ENCODE results near the gene KIRREL3.

KIRREL3 gene

GRCh38 chr11:127000981-127001380 lies 411 bp upstream of the KIRREL3 start:
- no peak overlapping the region for H3K9ac ChIP-seq (ENCODE audit: low read depth in 1 of 2, low read length in 2 of 2)
- H3K27ac ChIP-seq (ENCODE audit: low read depth in 2 of 2, low read length in 2 of 2): no peak overlapping the region
- peaks cover 4 to 5% of the 10 kb centered on the region in 2 donors for H3K4me1 ChIP-seq (ENCODE audit: control insufficient read depth in 2 of 2, insufficient read depth in 2 of 2, low read length in 2 of 2)
- H3K4me3 ChIP-seq (ENCODE audit: low read length in 2 of 2): peak overlapping the region in 1 of 2 donors; percentile 32
- no peaks in the 10 kb centered on the region for H3K9me3 ChIP-seq (ENCODE audit: control insufficient read depth in 2 of 2, low read length in 2 of 2)
- H3K27me3 ChIP-seq (ENCODE audit: control insufficient read depth in 2 of 2, insufficient read depth in 2 of 2, low read length in 2 of 2): peaks cover 42 to 70% of the 10 kb centered on the region in 2 donors
- no peaks in the 10 kb centered on the region for H3K36me3 ChIP-seq (ENCODE audit: control insufficient read depth in 2 of 2, insufficient read depth in 2 of 2, low read length in 2 of 2)

- no peak overlapping the region for H3K27ac ChIP-seq (ENCODE audit: low read depth in 2 of 2, low read length in 2 of 2)
Measured at GRCh38 chr11:126999366-126999765, 1.2 kb downstream of the KIRREL3 start.

GRCh38 chr11:126997641-126998040 lies 2.9 kb downstream of the KIRREL3 start:
- peaks cover 25 to 59% of the 10 kb centered on the region in 2 donors for H3K27me3 ChIP-seq (ENCODE audit: control insufficient read depth in 2 of 2, insufficient read depth in 2 of 2, low read length in 2 of 2)
- H3K27ac ChIP-seq (ENCODE audit: low read depth in 2 of 2, low read length in 2 of 2): no peak overlapping the region
- H3K9me3 ChIP-seq (ENCODE audit: control insufficient read depth in 2 of 2, low read length in 2 of 2): no peaks in the 10 kb centered on the region
- H3K36me3 ChIP-seq (ENCODE audit: control insufficient read depth in 2 of 2, insufficient read depth in 2 of 2, low read length in 2 of 2): no peaks in the 10 kb centered on the region
- peaks cover 0 to 4% of the 10 kb centered on the region in 2 donors for H3K4me1 ChIP-seq (ENCODE audit: control insufficient read depth in 2 of 2, insufficient read depth in 2 of 2, low read length in 2 of 2)
- no peak overlapping the region for H3K4me3 ChIP-seq (ENCODE audit: low read length in 2 of 2)
- no peak overlapping the region for H3K9ac ChIP-seq (ENCODE audit: low read depth in 1 of 2, low read length in 2 of 2)

More at GRCh38 chr11:126999366-126999765, 1.2 kb downstream of the KIRREL3 start:
- H3K9me3 ChIP-seq (ENCODE audit: control insufficient read depth in 2 of 2, low read length in 2 of 2): no peaks in the 10 kb centered on the region
- H3K4me3 ChIP-seq (ENCODE audit: low read length in 2 of 2): no peak overlapping the region
- no peak overlapping the region for H3K9ac ChIP-seq (ENCODE audit: low read depth in 1 of 2, low read length in 2 of 2)
- peaks cover 34 to 68% of the 10 kb centered on the region in 2 donors for H3K27me3 ChIP-seq (ENCODE audit: control insufficient read depth in 2 of 2, insufficient read depth in 2 of 2, low read length in 2 of 2)
- no peaks in the 10 kb centered on the region for H3K36me3 ChIP-seq (ENCODE audit: control insufficient read depth in 2 of 2, insufficient read depth in 2 of 2, low read length in 2 of 2)
- peaks cover 4 to 5% of the 10 kb centered on the region in 2 donors for H3K4me1 ChIP-seq (ENCODE audit: control insufficient read depth in 2 of 2, insufficient read depth in 2 of 2, low read length in 2 of 2)

GRCh38 chr11:126997196-126997595 lies 3.4 kb downstream of the KIRREL3 start:
- Histone ChIP-seq H3K27ac (ENCODE audit: low read depth in 2 of 2, low read length in 2 of 2) (no peak overlapping the region), H3K27me3 (ENCODE audit: control insufficient read depth in 2 of 2, insufficient read depth in 2 of 2, low read length in 2 of 2) (peaks cover 22 to 55% of the 10 kb centered on the region in 2 donors)

GRCh38 chr11:126996036-126996804 lies 4.3 kb downstream of the KIRREL3 start:
- H3K27me3 ChIP-seq (ENCODE audit: control insufficient read depth in 2 of 2, insufficient read depth in 2 of 2, low read length in 2 of 2): peaks cover 18 to 48% of the 10 kb centered on the region in 2 donors
- H3K4me3 ChIP-seq (ENCODE audit: low read length in 2 of 2): no peak overlapping the region
- no peak overlapping the region for H3K27ac ChIP-seq (ENCODE audit: low read depth in 2 of 2, low read length in 2 of 2)
- H3K9ac ChIP-seq (ENCODE audit: low read depth in 1 of 2, low read length in 2 of 2): no peak overlapping the region
- peaks cover 0 to 4% of the 10 kb centered on the region in 2 donors for H3K4me1 ChIP-seq (ENCODE audit: control insufficient read depth in 2 of 2, insufficient read depth in 2 of 2, low read length in 2 of 2)
- H3K36me3 ChIP-seq (ENCODE audit: control insufficient read depth in 2 of 2, insufficient read depth in 2 of 2, low read length in 2 of 2): no peaks in the 10 kb centered on the region
- H3K9me3 ChIP-seq (ENCODE audit: control insufficient read depth in 2 of 2, low read length in 2 of 2): no peaks in the 10 kb centered on the region

More at GRCh38 chr11:126997196-126997595, 3.4 kb downstream of the KIRREL3 start:
- no peak overlapping the region for H3K9ac ChIP-seq (ENCODE audit: low read depth in 1 of 2, low read length in 2 of 2)
- no peaks in the 10 kb centered on the region for H3K36me3 ChIP-seq (ENCODE audit: control insufficient read depth in 2 of 2, insufficient read depth in 2 of 2, low read length in 2 of 2)
- H3K9me3 ChIP-seq (ENCODE audit: control insufficient read depth in 2 of 2, low read length in 2 of 2): no peaks in the 10 kb centered on the region
- H3K4me1 ChIP-seq (ENCODE audit: control insufficient read depth in 2 of 2, insufficient read depth in 2 of 2, low read length in 2 of 2): peaks cover 0 to 4% of the 10 kb centered on the region in 2 donors
- no peak overlapping the region for H3K4me3 ChIP-seq (ENCODE audit: low read length in 2 of 2)

- Histone ChIP-seq H3K27me3 (ENCODE audit: control insufficient read depth in 2 of 2, insufficient read depth in 2 of 2, low read length in 2 of 2) (peaks cover 18 to 29% of the 10 kb centered on the region in 2 donors), H3K4me3 (ENCODE audit: low read length in 2 of 2) (no peak overlapping the region), H3K4me1 (ENCODE audit: control insufficient read depth in 2 of 2, insufficient read depth in 2 of 2, low read length in 2 of 2) (no peaks in the 10 kb centered on the region)
Measured at GRCh38 chr11:126993599-126993998, 7.0 kb downstream of the KIRREL3 start.

GRCh38 chr11:126992804-126993111 lies 7.8 kb downstream of the KIRREL3 start:
- no peaks in the 10 kb centered on the region for H3K36me3 ChIP-seq (ENCODE audit: control insufficient read depth in 2 of 2, insufficient read depth in 2 of 2, low read length in 2 of 2)
- no peak overlapping the region for H3K4me3 ChIP-seq (ENCODE audit: low read length in 2 of 2)
- no peak overlapping the region for H3K9ac ChIP-seq (ENCODE audit: low read depth in 1 of 2, low read length in 2 of 2)
- H3K4me1 ChIP-seq (ENCODE audit: control insufficient read depth in 2 of 2, insufficient read depth in 2 of 2, low read length in 2 of 2): no peaks in the 10 kb centered on the region
- peaks cover 11 to 24% of the 10 kb centered on the region in 2 donors for H3K27me3 ChIP-seq (ENCODE audit: control insufficient read depth in 2 of 2, insufficient read depth in 2 of 2, low read length in 2 of 2)
- H3K27ac ChIP-seq (ENCODE audit: low read depth in 2 of 2, low read length in 2 of 2): no peak overlapping the region
- H3K9me3 ChIP-seq (ENCODE audit: control insufficient read depth in 2 of 2, low read length in 2 of 2): no peaks in the 10 kb centered on the region

More at GRCh38 chr11:126993599-126993998, 7.0 kb downstream of the KIRREL3 start:
- Histone ChIP-seq H3K9ac (ENCODE audit: low read depth in 1 of 2, low read length in 2 of 2) (no peak overlapping the region), H3K36me3 (ENCODE audit: control insufficient read depth in 2 of 2, insufficient read depth in 2 of 2, low read length in 2 of 2) (no peaks in the 10 kb centered on the region), H3K9me3 (ENCODE audit: control insufficient read depth in 2 of 2, low read length in 2 of 2) (no peaks in the 10 kb centered on the region), H3K27ac (ENCODE audit: low read depth in 2 of 2, low read length in 2 of 2) (no peak overlapping the region)

GRCh38 chr11:126992065-126992803 lies 8.3 kb downstream of the KIRREL3 start:
- H3K27ac ChIP-seq (ENCODE audit: low read depth in 2 of 2, low read length in 2 of 2): no peak overlapping the region
- no peaks in the 10 kb centered on the region for H3K4me1 ChIP-seq (ENCODE audit: control insufficient read depth in 2 of 2, insufficient read depth in 2 of 2, low read length in 2 of 2)
- H3K27me3 ChIP-seq (ENCODE audit: control insufficient read depth in 2 of 2, insufficient read depth in 2 of 2, low read length in 2 of 2): peaks cover 9 to 20% of the 10 kb centered on the region in 2 donors
- no peak overlapping the region for H3K9ac ChIP-seq (ENCODE audit: low read depth in 1 of 2, low read length in 2 of 2)
- H3K4me3 ChIP-seq (ENCODE audit: low read length in 2 of 2): no peak overlapping the region
- no peaks in the 10 kb centered on the region for H3K36me3 ChIP-seq (ENCODE audit: control insufficient read depth in 2 of 2, insufficient read depth in 2 of 2, low read length in 2 of 2)
- H3K9me3 ChIP-seq (ENCODE audit: control insufficient read depth in 2 of 2, low read length in 2 of 2): no peaks in the 10 kb centered on the region

- H3K9ac ChIP-seq (ENCODE audit: low read depth in 1 of 2, low read length in 2 of 2): no peak overlapping the region
- H3K27me3 ChIP-seq (ENCODE audit: control insufficient read depth in 2 of 2, insufficient read depth in 2 of 2, low read length in 2 of 2): peaks cover 9 to 15% of the 10 kb centered on the region in 2 donors
- no peaks in the 10 kb centered on the region for H3K4me1 ChIP-seq (ENCODE audit: control insufficient read depth in 2 of 2, insufficient read depth in 2 of 2, low read length in 2 of 2)
- H3K4me3 ChIP-seq (ENCODE audit: low read length in 2 of 2): no peak overlapping the region
- no peaks in the 10 kb centered on the region for H3K36me3 ChIP-seq (ENCODE audit: control insufficient read depth in 2 of 2, insufficient read depth in 2 of 2, low read length in 2 of 2)
- H3K27ac ChIP-seq (ENCODE audit: low read depth in 2 of 2, low read length in 2 of 2): no peak overlapping the region
- no peaks in the 10 kb centered on the region for H3K9me3 ChIP-seq (ENCODE audit: control insufficient read depth in 2 of 2, low read length in 2 of 2)
Measured at GRCh38 chr11:126991596-126991995, 9.0 kb downstream of the KIRREL3 start.
